Stimulated activated CD4-positive, alpha-beta T cell treated with anti-CD3 and anti-CD28 coated beads, Interleukin-2, amount 100 ng/mL, for 48 hours (primary cell): ENCODE measurements around the gene ARID1A.

Experiments used
- DNase-seq, 2 donors: peaks; one replicate each; pipeline ENCODE4 v3.0.0-alpha.2; 2020

ARID1A gene

DNA sequence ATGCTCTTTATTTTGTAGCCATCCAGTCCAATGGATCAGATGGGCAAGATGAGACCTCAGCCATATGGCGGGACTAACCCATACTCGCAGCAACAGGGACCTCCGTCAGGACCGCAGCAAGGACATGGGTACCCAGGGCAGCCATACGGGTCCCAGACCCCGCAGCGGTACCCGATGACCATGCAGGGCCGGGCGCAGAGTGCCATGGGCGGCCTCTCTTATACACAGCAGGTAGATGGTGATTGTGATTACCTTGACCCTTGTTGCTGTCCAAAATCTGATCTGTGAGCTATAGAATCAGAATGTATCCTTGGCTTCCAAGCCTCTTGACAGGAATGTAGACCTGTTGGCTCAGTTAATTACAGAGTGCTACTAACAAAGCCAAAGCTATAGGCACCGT lies 33.8 kb downstream of the ARID1A start:
- DNase-seq = no peak

DNA sequence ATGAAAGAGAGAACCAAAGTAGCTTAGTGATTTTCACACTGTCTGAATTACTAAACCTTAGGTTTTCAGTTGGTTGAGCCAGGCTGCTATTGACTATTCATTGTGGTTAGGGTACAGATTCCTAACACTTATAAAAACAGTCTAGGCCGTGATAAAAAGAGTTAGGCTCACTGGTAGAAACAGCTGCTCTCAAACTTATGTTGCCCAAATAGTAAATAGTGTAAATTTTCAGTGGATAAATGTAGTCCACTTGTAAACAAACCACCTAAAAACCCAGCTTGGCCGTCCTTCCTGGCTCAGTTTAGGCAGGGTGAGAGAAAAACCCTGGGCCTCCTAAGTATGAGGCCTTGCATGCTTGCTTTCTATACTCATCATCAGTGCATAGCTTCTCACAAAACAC lies 34.9 kb downstream of the ARID1A start:
- no peak for DNase-seq

DNA sequence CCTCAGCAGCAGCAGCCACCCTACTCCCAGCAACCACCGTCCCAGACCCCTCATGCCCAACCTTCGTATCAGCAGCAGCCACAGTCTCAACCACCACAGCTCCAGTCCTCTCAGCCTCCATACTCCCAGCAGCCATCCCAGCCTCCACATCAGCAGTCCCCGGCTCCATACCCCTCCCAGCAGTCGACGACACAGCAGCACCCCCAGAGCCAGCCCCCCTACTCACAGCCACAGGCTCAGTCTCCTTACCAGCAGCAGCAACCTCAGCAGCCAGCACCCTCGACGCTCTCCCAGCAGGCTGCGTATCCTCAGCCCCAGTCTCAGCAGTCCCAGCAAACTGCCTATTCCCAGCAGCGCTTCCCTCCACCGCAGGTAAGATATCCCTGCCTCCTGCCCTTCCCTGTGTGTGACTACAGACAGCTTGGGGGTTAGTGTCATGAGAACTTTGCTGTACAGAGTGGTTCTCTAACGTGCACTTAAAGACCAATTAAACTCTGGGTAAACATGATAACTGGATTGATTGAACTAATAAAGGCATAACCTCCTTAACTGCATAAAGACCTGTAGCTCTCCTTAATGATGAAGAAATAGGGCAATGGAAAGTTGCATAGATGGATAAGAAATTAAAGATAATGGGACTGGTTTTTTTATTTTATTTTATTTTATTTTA lies 35.6 kb downstream of the ARID1A start:
- DNase-seq = no peak

DNA sequence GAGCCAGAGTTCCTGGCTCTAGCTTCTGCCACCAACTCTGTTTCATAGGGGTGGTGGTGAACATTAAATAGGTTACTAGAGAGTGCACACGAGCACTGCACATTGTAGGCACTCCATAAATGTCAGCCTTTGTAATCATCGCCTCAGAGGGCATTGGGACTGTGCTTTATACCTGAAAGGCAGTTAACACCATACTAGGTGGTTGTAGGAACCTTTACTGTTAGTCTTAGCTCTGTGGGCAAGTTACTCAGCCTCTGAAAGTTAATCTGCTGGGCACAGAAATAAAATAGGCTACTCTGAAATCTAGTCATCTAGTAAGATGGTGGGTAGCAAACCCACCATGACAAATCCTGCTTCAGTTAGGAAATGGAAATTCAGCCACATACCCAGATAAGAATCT lies 37.6 kb downstream of the ARID1A start:
- DNase-seq = no peak

DNA sequence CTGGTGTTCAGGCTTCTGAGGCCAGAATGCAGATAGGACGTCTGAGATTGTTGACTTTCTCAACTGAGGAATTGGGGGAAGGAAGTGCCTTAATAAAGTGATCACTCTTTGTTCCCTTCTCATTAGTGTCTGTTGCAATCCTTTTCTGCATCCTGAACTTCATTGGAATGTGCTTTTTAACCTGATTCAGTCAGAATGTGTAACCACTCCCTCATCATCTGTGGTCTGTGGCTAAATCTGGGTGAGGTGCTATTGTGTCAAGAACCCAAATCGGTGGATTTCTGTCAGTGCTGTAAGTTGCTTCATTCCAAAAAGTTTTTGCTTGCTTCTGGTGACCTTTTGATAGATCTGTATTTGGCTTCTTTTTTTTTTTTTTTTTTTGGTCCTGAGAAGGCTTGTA lies 38.2 kb downstream of the ARID1A start:
- no peak for DNase-seq

DNA sequence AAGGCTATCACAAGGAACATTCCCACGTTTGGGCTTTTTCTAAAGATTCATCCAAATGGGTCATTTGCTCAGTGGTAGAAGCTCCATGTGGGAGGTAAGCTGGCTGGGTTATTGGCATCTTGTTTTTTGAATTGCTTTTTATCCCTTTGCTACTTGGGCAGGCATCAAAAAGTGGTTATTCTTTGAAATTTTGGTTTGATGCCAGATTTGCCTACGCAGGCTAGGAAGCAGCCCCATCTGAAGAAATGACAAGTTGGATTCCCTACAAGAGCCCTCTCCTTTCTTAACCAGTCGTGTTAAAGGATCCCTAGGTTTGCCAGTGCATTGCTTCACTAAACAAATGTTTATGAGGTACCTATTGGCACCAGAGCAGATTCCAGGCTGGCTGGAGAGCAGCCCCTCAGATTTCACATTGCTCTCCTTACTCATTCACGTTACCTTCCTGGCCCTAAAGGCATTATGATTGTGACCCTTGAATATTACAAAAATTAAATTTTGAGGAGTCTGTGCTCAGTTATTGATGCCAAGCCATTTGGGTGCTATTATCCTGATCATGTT lies 38.8 kb downstream of the ARID1A start:
- no peak for DNase-seq

DNA sequence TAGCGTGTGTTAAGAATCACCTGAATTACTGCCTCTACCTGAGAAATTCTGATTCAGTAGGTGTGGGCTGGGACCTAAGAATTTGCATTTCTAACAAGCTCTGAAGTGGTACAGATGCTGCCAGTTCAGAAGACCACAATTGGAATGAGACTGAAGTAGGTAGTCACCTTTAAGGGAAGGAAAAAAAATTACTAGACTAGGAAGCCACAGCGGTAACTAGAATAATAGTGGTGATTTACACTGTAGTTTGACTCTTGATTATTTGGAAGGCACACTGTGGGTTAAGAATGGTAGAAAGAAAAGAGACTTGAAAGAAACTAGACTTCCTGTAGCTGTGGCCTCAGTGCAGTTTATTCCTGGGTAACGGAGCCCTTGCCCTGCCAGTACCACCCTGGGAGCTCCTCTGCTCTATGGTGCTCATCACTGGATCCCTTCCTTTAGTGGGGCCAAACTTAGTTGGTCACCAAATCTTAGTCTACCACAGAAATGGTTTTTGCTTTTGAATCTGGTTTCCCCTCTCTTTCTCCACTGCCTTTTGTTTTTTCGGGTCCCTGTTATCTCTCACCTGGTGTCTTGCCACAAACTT lies 43.6 kb downstream of the ARID1A start:
- no peak for DNase-seq

DNA sequence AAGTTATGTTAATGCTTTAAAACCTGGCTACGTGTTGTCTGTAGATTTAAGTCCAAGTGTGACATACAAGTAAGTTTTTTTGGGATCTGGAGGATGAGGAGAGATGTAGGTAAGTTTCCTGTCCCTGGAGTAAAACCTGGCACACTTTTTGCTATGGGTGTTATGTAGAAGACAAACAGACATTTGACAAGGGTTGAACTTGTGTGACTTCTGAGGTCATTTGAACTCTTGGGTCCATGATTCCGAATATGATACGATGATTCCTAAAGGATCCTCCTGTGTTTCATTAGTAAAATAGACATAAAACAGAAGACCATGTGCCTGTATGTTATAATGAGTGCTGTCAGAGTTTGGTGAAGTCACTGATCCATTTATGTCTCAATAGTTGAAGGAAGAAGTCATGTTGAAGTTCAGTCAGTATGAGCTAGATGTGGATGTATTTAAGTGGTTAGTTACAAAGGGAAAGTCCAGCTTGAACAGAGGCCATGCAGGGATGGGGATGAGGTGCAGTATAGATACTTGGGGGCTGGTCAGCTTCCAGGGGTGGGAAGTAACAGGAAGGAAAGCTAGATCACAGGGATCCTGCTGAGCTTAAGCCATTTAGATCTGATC lies 44.3 kb downstream of the ARID1A start:
- DNase-seq = no peak

DNA sequence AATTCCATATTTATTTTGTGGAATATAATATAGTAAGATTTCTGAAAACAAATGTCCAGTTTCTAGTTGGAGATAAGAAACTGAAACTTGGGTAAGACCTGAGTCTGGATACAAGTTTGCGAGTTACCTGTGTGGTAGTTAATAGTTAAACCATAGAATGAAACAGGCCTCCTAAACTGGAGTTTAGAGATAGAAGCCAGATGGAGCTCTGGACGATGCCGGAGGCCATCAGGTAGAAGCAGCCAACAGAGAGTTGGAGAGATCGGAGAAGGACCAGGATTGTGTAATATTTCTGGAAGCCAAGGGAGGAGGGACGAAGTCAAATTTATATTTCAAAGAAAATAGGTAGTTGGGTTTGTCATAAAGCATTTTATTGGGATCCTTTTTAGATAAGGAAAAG lies 45.1 kb downstream of the ARID1A start:
- DNase-seq = no peak

DNA sequence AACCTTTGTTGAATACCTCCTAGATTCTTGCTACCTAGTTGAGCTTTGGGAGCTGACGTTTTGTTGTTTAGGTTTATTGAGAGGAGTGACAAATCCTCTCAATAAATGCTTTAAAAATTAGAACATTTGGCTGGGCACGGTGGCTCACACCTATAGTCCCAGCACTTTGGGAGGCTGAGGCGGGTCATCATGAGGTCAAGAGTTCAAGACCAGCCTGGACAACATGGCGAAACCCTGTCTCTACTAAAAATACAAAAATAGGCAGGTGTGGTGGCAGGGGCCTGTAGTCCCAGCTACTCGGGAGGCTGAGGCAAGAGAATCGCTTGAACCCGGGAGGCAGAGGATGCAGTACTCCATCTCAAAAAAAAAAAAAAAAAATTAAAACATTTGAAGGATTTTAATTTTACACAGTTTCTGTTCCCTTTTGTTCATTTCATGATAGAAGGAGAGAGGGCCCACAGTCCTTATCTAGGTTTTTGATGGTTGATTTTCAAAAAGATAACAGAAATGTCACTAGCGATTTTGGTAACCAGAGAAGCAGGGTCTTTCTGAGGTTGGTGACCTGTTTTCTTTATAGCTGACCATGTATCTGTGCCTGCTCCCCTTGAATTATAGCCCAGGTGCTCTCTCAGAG lies 47.7 kb downstream of the ARID1A start:
- DNase-seq = no peak

DNA sequence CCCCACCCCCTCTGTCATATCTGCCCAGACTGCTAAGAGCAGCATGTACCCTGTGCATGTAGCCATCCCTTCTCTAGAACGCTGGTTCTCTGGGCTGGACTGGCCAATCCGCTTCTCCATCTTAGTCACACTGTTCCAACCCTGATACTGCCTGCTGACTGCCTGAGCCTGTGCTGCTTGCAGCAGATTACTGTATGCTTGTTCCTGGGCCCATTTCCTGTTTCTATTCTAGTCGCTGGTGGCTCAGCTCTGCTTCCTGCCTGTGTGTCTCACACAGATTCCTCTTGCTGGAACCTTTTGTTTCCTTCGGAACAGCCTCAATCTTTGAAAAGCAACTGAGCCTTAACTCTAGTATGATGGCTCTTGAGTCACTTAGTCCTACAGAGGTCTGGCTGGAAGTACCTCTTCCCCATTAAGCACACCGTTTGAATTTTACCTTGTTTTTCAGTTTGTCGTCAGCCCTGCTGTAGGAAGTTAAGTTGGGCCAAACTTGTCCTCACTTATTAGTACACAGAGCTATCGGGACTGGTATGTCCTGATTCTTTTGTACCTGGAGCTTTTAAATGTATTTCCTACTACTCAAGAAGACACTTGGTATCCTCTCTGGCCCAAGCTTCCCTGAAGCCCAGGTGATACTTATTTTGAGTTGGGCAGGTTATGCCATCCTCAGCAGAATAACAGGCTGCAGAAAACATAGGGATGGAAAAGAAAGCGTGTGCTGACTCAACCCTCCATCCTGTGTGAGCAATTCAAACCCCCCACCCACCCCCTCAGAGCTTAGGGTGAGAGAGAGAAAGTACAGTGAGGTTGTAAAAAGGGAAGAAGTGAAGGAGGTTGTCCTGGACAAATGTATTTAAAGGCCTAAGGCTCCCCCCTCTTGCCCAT lies 48.5 kb downstream of the ARID1A start:
- DNase-seq = peak; percentile 67 to 69

DNA sequence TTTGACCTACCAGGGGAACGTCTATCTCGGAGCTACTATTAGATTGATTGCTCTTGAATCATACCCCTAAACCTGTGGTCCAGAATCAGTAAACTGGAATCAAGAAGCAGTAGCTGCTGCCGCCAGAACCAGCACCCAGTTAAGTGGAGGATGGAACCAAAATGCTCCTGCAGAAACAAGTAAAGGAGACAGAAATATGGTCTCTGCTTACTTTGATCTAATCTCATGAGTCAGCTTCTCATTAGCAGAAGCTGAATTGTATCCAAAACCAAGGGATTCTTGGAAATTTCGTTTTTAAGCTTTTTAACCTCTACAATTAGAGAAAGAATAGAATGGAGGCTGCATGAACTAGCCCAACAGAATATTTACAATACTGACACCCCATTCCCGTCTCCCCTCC lies 49.4 kb downstream of the ARID1A start:
- DNase-seq = no peak

DNA sequence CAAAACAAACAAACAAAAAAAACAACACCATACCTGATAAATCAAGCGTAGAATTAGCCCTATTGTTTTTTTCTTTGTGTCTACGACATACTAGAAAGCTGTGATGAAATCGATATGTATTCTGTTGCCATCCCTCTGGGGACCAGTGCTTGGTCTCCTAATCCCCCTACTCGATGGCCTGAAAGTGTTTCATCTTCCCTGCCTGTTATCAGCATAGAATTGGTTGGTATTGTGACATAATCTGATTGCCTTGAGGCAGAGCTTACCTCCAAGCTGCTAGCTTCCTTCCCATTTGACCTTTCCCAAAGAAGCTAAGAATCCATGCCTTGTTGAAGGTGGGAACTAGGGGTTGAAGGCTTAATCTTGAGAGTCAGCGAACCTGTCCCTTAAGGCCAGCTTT lies 51.2 kb downstream of the ARID1A start:
- no peak for DNase-seq

DNA sequence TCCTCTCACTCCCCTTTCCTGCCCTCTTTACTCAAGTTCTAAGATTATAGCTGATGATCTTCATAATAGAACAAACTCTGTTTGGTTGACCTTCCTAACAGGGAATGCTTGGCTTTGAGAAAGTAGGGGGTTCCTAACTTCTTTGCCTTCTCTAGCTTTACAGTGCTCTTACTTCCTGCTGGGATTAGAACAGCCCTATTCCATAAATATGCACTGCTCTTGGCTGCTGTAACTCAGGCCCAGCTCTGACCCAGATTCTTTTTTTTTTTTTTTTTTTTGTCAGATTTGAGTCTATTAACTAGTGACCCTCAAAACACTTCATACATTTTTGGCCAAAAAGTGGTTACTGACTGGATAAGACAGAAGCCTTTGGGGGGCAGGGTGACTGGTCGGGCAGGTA lies 52.5 kb downstream of the ARID1A start:
- no peak for DNase-seq

DNA sequence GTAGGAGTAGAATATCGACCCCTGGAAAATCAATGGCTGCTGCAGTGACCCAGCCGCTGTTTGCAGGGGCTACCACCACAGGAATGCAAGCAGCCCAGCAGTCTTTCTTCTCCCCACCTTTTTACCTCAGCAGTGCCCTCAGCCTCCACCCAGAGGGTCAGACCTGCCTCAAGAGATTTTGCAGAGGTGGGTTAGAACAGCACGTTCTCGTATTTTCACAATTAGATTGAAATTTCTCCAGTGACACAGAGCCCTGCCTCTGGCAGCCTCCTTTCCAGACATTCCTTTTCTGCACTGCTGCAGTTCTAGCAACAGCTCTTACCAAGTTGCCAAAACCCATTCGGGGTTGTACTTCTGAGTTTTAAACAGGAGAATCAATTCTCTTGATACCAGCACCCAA lies 53.6 kb downstream of the ARID1A start:
- DNase-seq = no peak

DNA sequence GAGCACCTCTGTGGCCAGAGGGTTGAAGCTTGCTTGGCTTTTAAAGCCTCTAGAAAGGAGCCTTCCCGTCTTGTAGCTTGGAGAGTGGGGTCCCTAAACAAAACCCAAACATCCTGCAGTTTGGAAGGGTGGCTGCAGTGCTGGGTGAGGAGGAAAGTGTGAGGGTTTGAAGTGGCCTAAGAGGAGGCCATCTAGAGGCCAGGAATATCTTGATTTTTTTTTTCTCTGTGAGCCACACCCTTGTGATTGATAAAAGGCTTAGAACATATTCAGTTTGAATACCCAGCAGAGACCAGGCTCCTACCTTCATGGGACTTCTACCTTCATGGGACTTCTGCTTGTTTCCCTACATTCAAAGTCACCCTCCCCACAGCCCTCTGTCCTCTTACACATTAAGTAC lies 54.6 kb downstream of the ARID1A start:
- DNase-seq = no peak

DNA sequence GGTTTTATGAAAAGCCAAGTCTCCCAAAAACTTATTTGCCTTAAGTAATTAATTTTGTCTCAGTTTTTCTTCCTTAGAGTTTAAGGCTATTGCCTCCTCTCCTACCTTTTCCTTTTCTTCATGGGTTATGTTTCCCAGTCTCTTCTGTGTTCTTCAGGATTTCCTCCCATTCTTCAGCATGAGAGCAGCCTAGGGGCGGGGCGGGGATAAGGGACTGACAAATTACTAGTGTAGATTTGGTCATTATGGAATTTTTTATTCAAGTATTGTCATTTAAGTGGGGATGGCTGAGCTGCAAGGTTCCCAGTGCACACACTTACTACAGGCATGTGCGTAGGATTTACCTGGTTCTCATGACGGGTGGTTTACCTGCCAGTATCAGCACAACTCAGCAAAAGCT lies 56.7 kb downstream of the ARID1A start:
- DNase-seq = no peak

DNA sequence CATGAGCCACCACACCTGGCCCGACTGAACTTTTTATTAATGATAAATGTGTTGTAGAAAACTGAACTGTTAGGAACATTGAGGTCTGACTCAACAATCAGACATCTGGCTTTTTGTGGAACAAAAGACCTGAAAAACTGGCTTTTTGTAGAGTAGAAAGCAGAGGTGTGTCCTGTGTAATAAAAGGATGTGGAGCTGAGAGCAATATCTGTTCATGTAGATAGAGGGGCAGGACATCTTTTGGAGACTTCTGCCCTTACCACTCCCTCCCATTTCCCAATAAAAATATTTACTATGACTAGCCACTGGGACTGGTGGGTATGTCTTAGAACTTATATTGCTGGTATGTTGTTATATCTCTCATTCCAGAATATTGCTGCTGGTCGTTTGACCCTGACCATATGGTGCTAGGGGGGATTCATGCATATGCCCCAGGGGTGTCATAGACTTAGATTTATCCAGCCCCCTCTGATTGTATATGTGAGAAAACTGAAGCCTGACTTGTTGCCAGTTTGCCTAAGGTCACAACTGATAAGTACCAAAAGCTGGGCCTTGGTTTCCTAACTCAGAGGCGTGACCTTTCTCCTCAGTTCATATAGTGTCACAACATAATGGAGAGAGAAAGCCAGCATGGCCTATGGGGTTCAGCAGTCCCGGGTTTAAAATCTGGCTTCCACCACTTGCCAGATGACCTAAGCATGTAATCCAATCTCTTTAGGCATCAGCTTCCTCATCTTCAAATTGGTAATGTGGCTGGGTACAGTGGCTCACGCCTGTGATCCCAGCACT lies 58.5 kb downstream of the ARID1A start:
- no peak for DNase-seq

DNA sequence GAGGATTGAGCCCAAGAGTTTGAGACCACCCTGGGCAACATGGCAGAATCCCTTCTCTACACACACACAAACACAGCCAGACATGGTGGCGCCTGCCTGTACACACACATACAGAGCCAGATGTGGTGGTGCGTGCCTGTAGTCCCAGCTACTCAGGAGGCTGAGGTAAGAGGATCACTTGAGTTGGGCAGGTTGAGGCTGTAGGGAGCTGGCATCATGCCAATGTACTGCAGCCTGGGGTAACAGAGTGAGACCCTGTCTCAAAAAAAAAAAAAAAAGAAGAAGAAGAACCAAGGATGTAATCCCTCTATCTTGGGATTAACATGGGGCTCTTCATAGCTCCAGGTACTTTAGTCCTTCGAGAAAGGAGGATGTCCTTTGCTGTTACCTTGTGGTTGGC lies 62.5 kb downstream of the ARID1A start:
- no peak for DNase-seq

DNA sequence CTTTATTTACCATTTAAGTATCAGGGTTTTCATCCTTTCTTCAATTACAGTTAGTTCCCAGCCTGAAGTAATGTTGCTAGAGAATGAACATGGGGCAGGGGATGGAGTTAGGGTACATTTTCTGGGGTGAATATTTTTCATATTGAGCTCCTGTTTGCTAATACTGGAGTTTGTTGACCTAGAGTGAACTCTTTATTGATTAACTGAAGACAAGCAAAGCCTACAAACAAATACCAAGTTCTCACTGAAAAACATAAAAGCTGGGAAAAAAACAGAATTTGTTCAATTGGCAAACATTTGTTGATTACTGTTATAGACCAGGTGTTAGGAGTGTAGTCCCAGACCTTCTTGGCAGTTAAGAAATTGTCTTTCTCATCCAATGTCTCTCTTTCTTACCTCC lies 63.7 kb downstream of the ARID1A start:
- no peak for DNase-seq

DNA sequence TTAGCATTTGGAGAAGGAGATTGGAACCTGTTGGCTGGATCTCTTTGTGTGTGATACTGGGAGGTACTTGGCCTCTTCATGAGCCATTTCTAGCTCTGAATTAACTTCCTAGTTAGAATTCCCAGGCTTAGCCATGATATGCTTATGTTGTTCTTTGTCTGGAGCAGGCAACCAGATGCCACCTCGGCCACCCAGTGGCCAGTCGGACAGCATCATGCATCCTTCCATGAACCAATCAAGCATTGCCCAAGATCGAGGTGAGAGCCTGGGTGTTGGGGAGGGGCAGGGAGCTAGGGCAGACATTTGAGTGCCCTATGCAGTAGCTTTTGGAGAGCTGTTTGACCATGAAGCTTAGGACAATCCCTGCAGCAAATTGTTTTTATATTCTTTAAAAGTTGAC lies 65.4 kb downstream of the ARID1A start:
- no peak for DNase-seq

DNA sequence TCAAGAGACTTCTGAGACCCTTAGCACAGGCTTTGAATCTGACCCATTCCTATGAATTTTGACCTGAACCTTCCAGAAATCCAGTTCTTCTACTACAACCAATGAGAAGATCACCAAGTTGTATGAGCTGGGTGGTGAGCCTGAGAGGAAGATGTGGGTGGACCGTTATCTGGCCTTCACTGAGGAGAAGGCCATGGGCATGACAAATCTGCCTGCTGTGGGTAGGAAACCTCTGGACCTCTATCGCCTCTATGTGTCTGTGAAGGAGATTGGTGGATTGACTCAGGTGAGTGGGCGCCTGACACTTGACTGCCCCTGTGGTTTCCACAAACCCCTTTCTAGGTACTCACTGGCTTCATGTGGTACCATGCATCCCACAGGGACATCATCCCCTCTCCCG lies 71.9 kb downstream of the ARID1A start:
- no peak for DNase-seq
